ENCODE measurements around the gene SAMMSON. TPM values are rescaled to one million over a fixed set of nuclear protein-coding genes. Genes with fewer than 3 reads are reported as not detected.

Gene SAMMSON
- total and polyA plus RNA-seq, 9 of the 15 experiments (the other 6 are each of a cell fraction or from before 2014, with no cell fraction given), result 0.65 to 4.4 (median 1.9) TPM

- TF ChIP-seq THAP12 (CRISPR knock-in tag; IDR thresholded peaks at IDR 0.05) (no peak), TEAD1 (CRISPR knock-in tag; IDR thresholded peaks at IDR 0.05) (0 out of 4 replicates have a peak, but pooled peaks of 1 of the 2 experiments have one; percentile 56), ZNF134 (CRISPR knock-in tag; conservative IDR thresholded peaks at IDR 0.05) (no peak), HMBOX1 (IDR thresholded peaks at IDR 0.05) (no peak), ZNF133 (CRISPR knock-in tag; IDR thresholded peaks at IDR 0.05) (no peak), RFX1 (IDR thresholded peaks at IDR 0.05) (no peak), XRCC5 (IDR thresholded peaks at IDR 0.05; ENCODE audit: low read depth, low read length) (no peak), SMARCA5 (IDR thresholded peaks at IDR 0.05) (no peak), RFX7 (CRISPR knock-in tag; IDR thresholded peaks at IDR 0.05) (no peak), GTF2B (IDR thresholded peaks at IDR 0.05; ENCODE audit: extremely low read depth, insufficient read length) (peak; percentile 86), ESRRB (CRISPR knock-in tag; IDR thresholded peaks at IDR 0.05; ENCODE audit: borderline replicate concordance) (no peak), ZNF507 (tag; conservative IDR thresholded peaks at IDR 0.05) (no peak), ZKSCAN1 (IDR thresholded peaks at IDR 0.05; ENCODE audit: low read depth, low read length) (peak; percentile 89), IRF2 (CRISPR knock-in tag; IDR thresholded peaks at IDR 0.05) (no peak), E2F4 (CRISPR knock-in tag; IDR thresholded peaks at IDR 0.05; ENCODE audit: low read depth) (no peak), ZNF280A (IDR thresholded peaks at IDR 0.05; ENCODE audit: low read depth, partially characterized antibody) (no peak), ZZZ3 (IDR thresholded peaks at IDR 0.05) (no peak), ZNF324 (CRISPR knock-in tag; IDR thresholded peaks at IDR 0.05) (0 out of 2 replicates have a peak, but pooled peaks have one; percentile 30), CBFA2T2 (conservative IDR thresholded peaks at IDR 0.05) (no peak), TFAM (CRISPR knock-in tag; conservative IDR thresholded peaks at IDR 0.05) (no peak), HDAC6 (IDR thresholded peaks at IDR 0.05; ENCODE audit: low read depth, low read length) (no peak), SP1 (CRISPR knock-in tag; IDR thresholded peaks at IDR 0.05) (peak; percentile 72), NFIX (CRISPR knock-in tag; IDR thresholded peaks at IDR 0.05; ENCODE audit: low read depth) (no peak)
Measured at GRCh38 chr3:69999140-70000027, at the start of gene SAMMSON (continued).

Measured in K562 (cell line).